Mesothelial cell of epicardium (in vitro differentiated cells): ENCODE results near the gene ATP2C1. TPM values are rescaled to one million over a fixed set of nuclear protein-coding genes. Genes with fewer than 3 reads are reported as not detected.
A peak's percentile ranks its signal among the peaks of the same experiment; 100 is the strongest.

ENCODE experiments used
- DNase-seq, 2 experiments: peaks; one replicate each; pipeline ENCODE4 v3.0.0; 2021; ENCODE audit warnings: low spot score in 2 of 2; ENCODE audit not compliant: unreplicated experiment in 2 of 2
- H3K27ac Mint-ChIP-seq: 2 replicates; pipeline ENCODE4 v1.8.0; 2021; ENCODE audit warnings: mixed read lengths
- H3K27me3 Mint-ChIP-seq: 2 replicates; pipeline ENCODE4 v1.8.0; 2021; ENCODE audit warnings: low read depth, mixed read lengths
- H3K36me3 Mint-ChIP-seq: 2 replicates; pipeline ENCODE4 v1.8.0; 2021; ENCODE audit warnings: mixed read lengths
- H3K4me1 Mint-ChIP-seq: 2 replicates; pipeline ENCODE4 v1.8.0; 2021; ENCODE audit warnings: mixed read lengths
- H3K4me3 Mint-ChIP-seq: 2 replicates; pipeline ENCODE4 v1.8.0; 2021; ENCODE audit warnings: mild to moderate bottlenecking, moderate library complexity, mixed read lengths
- H3K9me3 Mint-ChIP-seq: 2 replicates; pipeline ENCODE4 v1.8.0; 2021; ENCODE audit warnings: mixed read lengths
- CTCF ChIP-seq: fragments of 200-600 bp; sonication (generic); IDR thresholded peaks from one replicate; pipeline ENCODE4 v1.5.0; 2021; ENCODE audit warnings: antibody characterized with exemption; ENCODE audit not compliant: unreplicated experiment
- total RNA-seq: library from RNA; stranded (reverse); gene quantifications from 3 replicates; pipeline ENCODE4 v1.2.1, GENCODE V29; 2021

ATP2C1 gene
- total RNA-seq, 1 donor from 2014 or later, result 88.8 TPM

- TF ChIP-seq CTCF, result no peak
- Mint-ChIP-seq H3K27me3 (no peaks in the 10 kb centered on the region), H3K4me1 (peaks cover 9% of the 10 kb centered on the region), H3K36me3 (peaks cover 39% of the 10 kb centered on the region), H3K4me3 (no peak overlapping the region), H3K27ac (no peak overlapping the region), H3K9me3 (peaks cover 34% of the 10 kb centered on the region)
- DNase-seq, result no peak
These were observed 24.4 kb downstream of the ATP2C1 start for GRCh38 chr3:130918328-130918727.

- H3K27ac Mint-ChIP-seq, result no peak overlapping the region
- no peaks in the 10 kb centered on the region for H3K27me3 Mint-ChIP-seq
- no peaks in the 10 kb centered on the region for H3K4me1 Mint-ChIP-seq
- no peak for DNase-seq
- no peak overlapping the region for H3K4me3 Mint-ChIP-seq
- H3K36me3 Mint-ChIP-seq, result peaks cover 33% of the 10 kb centered on the region
- no peak for TF ChIP-seq CTCF
- peaks cover 37% of the 10 kb centered on the region for H3K9me3 Mint-ChIP-seq
These were observed 31.7 kb downstream of the ATP2C1 start for GRCh38 chr3:130925628-130926027.

GRCh38 chr3:130926504-130926903 is 32.6 kb downstream of the ATP2C1 start:
- DNase-seq, result no peak
- H3K4me3 Mint-ChIP-seq, result no peak overlapping the region
- no peak overlapping the region for H3K27ac Mint-ChIP-seq
- no peaks in the 10 kb centered on the region for H3K27me3 Mint-ChIP-seq
- peaks cover 34% of the 10 kb centered on the region for H3K9me3 Mint-ChIP-seq
- H3K36me3 Mint-ChIP-seq, result peaks cover 35% of the 10 kb centered on the region
- no peak for TF ChIP-seq CTCF
- H3K4me1 Mint-ChIP-seq, result no peaks in the 10 kb centered on the region

- no peak for TF ChIP-seq CTCF
- Mint-ChIP-seq H3K27me3 (no peaks in the 10 kb centered on the region), H3K4me1 (no peaks in the 10 kb centered on the region), H3K36me3 (peaks cover 17% of the 10 kb centered on the region), H3K27ac (no peak overlapping the region), H3K9me3 (peaks cover 6% of the 10 kb centered on the region), H3K4me3 (no peak overlapping the region)
- DNase-seq, result no peak
These were observed 35.9 kb downstream of the ATP2C1 start for GRCh38 chr3:130929804-130930203.

GRCh38 chr3:130932979-130933378 is 39.1 kb downstream of the ATP2C1 start:
- no peak for TF ChIP-seq CTCF
- no peak for DNase-seq
- Mint-ChIP-seq H3K36me3 (peaks cover 15% of the 10 kb centered on the region), H3K27ac (no peak overlapping the region), H3K27me3 (no peaks in the 10 kb centered on the region), H3K4me3 (no peak overlapping the region), H3K9me3 (no peaks in the 10 kb centered on the region), H3K4me1 (no peaks in the 10 kb centered on the region)

- DNase-seq, result no peak
- Mint-ChIP-seq H3K27ac (peak overlapping the region; percentile 57), H3K27me3 (no peaks in the 10 kb centered on the region)
These were observed 40.0 kb downstream of the ATP2C1 start for GRCh38 chr3:130933801-130934345.

More at GRCh38 chr3:130933801-130934345, 40.0 kb downstream of the ATP2C1 start:
- TF ChIP-seq CTCF, result no peak
- Mint-ChIP-seq H3K9me3 (no peaks in the 10 kb centered on the region), H3K4me3 (no peak overlapping the region), H3K4me1 (no peaks in the 10 kb centered on the region), H3K36me3 (peaks cover 15% of the 10 kb centered on the region)
